T follicular helper cell (primary cell): Measurements from ENCODE around the gene CTSH.
"Not testable (repeated sequence)": the region's sequence is repeated elsewhere in the genome, so short reads cannot be mapped to it uniquely, and the experiment has no call there.

Experiments
- DNase-seq: peaks from one replicate; pipeline ENCODE4 v3.0.0-alpha.2; 2020; ENCODE audit warnings: low read depth

Gene CTSH

DNA sequence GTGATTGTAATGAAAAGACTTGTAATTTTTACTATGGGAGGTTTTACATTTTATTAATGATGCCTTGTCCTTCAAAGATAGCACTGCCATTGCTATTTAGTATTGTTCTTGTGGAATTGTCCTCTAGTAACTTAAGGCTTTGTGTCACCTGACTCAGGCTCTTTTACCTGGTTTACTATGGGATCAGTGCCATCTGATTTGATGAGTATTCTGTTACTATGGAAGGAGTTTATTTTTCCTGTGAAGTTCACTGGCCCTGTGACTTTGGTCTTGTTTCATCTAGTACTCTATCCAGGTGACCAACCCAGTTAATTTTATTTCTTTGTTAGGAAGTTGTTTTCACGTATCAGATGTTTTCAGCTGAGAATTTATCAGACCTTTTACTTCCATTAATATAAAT lies 63.2 kb downstream of the CTSH start:
- DNase-seq = no peak

DNA sequence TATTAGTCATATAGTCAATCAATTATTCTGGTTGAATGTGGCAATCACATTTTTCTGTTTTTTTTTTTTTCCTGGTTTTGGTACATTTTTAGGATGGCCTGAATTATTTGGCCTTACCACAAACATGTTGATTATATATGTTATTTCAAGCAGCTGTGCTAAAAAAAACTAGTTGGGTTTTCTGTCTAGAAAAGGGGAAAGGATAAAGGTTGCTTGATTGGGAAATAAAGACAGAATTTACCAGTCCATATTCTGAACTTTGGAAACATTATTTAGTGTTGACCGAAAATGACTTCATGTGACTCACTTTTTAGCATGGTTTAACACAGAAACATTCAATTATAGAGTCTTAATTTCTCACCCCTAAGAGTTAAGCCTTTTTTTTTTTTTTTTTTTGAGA lies 64.0 kb downstream of the CTSH start:
- DNase-seq = no peak

- DNase-seq = no peak
These were observed 64.7 kb downstream of the CTSH start for GRCh38 chr15:78880242-78880533.

- DNase-seq = no peak
These were observed 65.2 kb downstream of the CTSH start for GRCh38 chr15:78879517-78880241.

DNA sequence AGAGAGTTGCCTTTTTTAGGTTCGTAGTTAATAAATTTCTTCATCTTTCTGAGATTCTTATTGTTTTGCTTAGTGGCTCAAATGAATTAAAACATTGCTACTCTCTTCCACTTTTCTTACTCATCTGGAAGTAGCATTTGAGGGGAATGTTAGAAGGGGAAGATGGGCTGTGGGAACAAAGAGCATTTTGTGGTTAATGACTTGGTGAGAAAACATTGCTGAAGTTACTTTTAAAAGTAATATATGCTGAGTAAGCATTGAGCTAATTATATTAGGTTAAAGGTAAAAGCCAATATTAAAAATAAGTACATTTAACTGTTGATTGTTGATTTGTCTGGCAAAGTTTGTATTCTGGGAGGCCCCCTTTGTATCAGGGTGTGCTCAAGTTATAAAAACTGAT lies 66.5 kb downstream of the CTSH start:
- DNase-seq = no peak

- not testable (repeated sequence) for DNase-seq
These were observed 67.9 kb downstream of the CTSH start for GRCh38 chr15:78876954-78877353.

DNA sequence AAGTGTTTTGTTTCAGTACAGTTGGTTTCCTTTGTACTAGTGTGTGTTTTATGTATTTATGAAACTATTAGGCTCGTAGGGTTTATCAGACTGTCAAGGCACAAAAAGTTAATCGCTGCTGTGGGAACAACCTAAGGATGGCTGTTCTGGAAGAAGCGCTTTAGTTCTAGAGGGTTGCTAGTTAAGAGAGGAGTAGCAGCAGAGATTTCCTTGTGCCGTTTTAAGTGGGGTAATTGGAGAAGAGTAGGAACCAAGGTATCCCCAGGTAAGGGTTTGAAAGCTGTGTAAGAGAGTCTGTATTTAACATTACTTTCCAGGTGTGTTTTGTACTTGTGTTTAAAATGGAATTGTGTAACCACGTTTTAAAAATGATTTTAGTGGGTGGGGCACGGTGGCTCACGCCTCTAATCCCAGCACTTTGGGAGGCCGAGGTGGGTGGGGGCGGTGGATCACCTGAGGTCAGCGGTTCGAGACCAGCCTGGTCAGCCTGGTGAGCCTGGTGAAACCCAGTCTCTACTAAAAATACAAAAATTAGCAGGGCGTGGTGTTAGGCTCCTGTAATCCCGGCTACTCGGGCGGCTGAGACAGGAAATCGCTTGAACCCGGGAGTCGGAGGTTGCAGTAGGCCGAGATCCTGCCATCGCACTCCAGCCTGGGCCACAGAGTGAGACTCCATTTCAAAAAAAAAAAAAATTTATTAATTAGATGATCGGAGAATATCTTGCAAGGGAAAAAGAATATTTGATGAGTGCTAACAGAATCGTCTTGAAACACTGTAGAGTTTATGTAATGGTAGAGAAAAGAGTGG lies 69.5 kb downstream of the CTSH start:
- DNase-seq = no peak

GRCh38 chr15:78873793-78874765 lies 70.8 kb downstream of the CTSH start:
- DNase-seq = peak; percentile 26

GRCh38 chr15:78872972-78873792 lies 71.7 kb downstream of the CTSH start:
- DNase-seq = peak; percentile 85

GRCh38 chr15:78872155-78872971 lies 72.5 kb downstream of the CTSH start, which contains the start of gene MORF4L1:
Gene MORF4L1, plus strand, starts transcription at chr15:78872890. Its CDS starts 128 bp downstream, at chr15:78873018.
- peak; percentile 94 for DNase-seq

- not testable (repeated sequence) for DNase-seq
These were observed 73.2 kb downstream of the CTSH start for GRCh38 chr15:78871483-78872127.
